HepG2 (cell line): ENCODE data around the gene ADAR. TPM values are rescaled to one million over a fixed set of nuclear protein-coding genes. Genes with fewer than 3 reads are reported as not detected.

Experiments
- CCDC6 ChIP-seq: sonication (generic); formaldehyde crosslinking; IDR thresholded peaks from 2 replicates; pipeline ENCODE4 v1.8.1; 2022; ENCODE audit warnings: mild to moderate bottlenecking, missing genetic modification reagents, moderate library complexity
- HDAC6 ChIP-seq: fragments of 200-600 bp; sonication (generic); IDR thresholded peaks from 2 replicates; pipeline ENCODE4 v1.7.0; 2017; ENCODE audit warnings: mild to moderate bottlenecking, antibody characterized with exemption, low read length, low read depth
- KMT2A ChIP-seq: sonication (generic); formaldehyde crosslinking; IDR thresholded peaks from 2 replicates; pipeline ENCODE4 v1.4.0; 2020; ENCODE audit warnings: missing genetic modification reagents
- MAFF ChIP-seq: IDR thresholded peaks from 2 replicates; pipeline ENCODE4 v1.6.1; 2011; ENCODE audit warnings: low read depth, low read length, improper control_type of control experiment
- MTA1 ChIP-seq: sonication (generic); formaldehyde crosslinking; IDR thresholded peaks from 2 replicates; pipeline ENCODE4 v1.4.0; 2020; ENCODE audit warnings: missing genetic modification reagents, mild to moderate bottlenecking, borderline replicate concordance
- MTF1 ChIP-seq: sonication (generic); formaldehyde crosslinking; IDR thresholded peaks from 2 replicates; pipeline ENCODE4 v1.5.0; 2020; ENCODE audit warnings: missing genetic modification reagents
- POLR2AphosphoS2 ChIP-seq: IDR thresholded peaks from 2 replicates; pipeline ENCODE4 v1.6.1; 2011; ENCODE audit warnings: low read depth, low read length, improper control_type of control experiment
- SRSF1 ChIP-seq: fragments of 200-400 bp; formaldehyde crosslinking; optimal IDR thresholded peaks from 2 replicates; pipeline ENCODE3; 2017; ENCODE audit warnings: mild to moderate bottlenecking, low read depth, low read length, moderate library complexity
- THAP9 ChIP-seq: sonication (generic); formaldehyde crosslinking; IDR thresholded peaks from 2 replicates; pipeline ENCODE4; 2020; ENCODE audit warnings: missing genetic modification reagents, mild to moderate bottlenecking, borderline replicate concordance
- ZBTB40 ChIP-seq, 2 experiments: fragments of 450-650 bp in 1 of 2; sonication (generic) in 1 of 2; formaldehyde crosslinking in 1 of 2; IDR thresholded peaks; 2 replicates each; pipeline versions ENCODE4 v1.6.1 to v1.8.0; 2016 to 2022; ENCODE audit warnings: antibody characterized with exemption in 1 of 2, mild to moderate bottlenecking in 1 of 2, missing genetic modification reagents in 1 of 2
- ZFY ChIP-seq: sonication (generic); formaldehyde crosslinking; IDR thresholded peaks from 2 replicates; pipeline ENCODE4 v1.4.0; 2020; ENCODE audit warnings: missing genetic modification reagents
- ZNF33A ChIP-seq: sonication (generic); formaldehyde crosslinking; IDR thresholded peaks from 2 replicates; pipeline ENCODE4 v1.5.1; 2020; ENCODE audit warnings: missing genetic modification reagents, mild to moderate bottlenecking, moderate library complexity, borderline replicate concordance
- ZNF543 ChIP-seq: sonication (generic); formaldehyde crosslinking; IDR thresholded peaks from 2 replicates; pipeline ENCODE4 v1.4.0; 2020; ENCODE audit warnings: mild to moderate bottlenecking, missing genetic modification reagents
- ZNF598 ChIP-seq: sonication (generic); formaldehyde crosslinking; IDR thresholded peaks from 2 replicates; pipeline ENCODE4 v1.5.1; 2020; ENCODE audit warnings: mild to moderate bottlenecking, missing genetic modification reagents, borderline replicate concordance
- ZNF605 ChIP-seq: sonication (generic); formaldehyde crosslinking; IDR thresholded peaks from 2 replicates; pipeline ENCODE4 v1.8.0; 2022; ENCODE audit warnings: mild to moderate bottlenecking, missing genetic modification reagents
- ZNF746 ChIP-seq: sonication (generic); formaldehyde crosslinking; IDR thresholded peaks from 2 replicates; pipeline ENCODE4 v1.8.0; 2022; ENCODE audit warnings: mild to moderate bottlenecking, missing genetic modification reagents
- polyA plus RNA-seq, 8 experiments: library from polyadenylated mRNA; depleted of rRNA in 3 of 8; stranded (reverse) in 7 of 8; unstranded in 1 of 8; fragments of >200 nt; fragmentation: Illumina TruSeq in 4 of 8; extraction: Trizol in 4 of 8; gene quantifications; 2 replicates each; pipeline versions ENCODE4 v1.2.1 to v1.2.3, GENCODE V29; 2011 to 2016; ENCODE audit warnings: low read depth in 4 of 8, missing spikeins in 1 of 8, mixed read lengths in 1 of 8; ENCODE audit not compliant: insufficient read depth in 1 of 8
- total RNA-seq, 5 experiments: library from RNA; depleted of rRNA; stranded (reverse); fragments of >200 nt; fragmentation: Illumina TruSeq; extraction: Trizol; gene quantifications; 2 replicates each; pipeline ENCODE4 v1.2.3, GENCODE V29; 2016; ENCODE audit warnings: low read depth in 1 of 5
- TF ChIP-seq, protein P1 (sequence below): sonication (generic); formaldehyde crosslinking; IDR thresholded peaks from 2 replicates; pipeline ENCODE4 v1.5.0; 2020; ENCODE audit warnings: missing genetic modification reagents

Gene ADAR
- total and polyA plus RNA-seq, 2 of the 13 experiments (the other 11 are each of a cell fraction or from before 2014, with no cell fraction given), result 70.8 to 86.2 TPM

DNA sequence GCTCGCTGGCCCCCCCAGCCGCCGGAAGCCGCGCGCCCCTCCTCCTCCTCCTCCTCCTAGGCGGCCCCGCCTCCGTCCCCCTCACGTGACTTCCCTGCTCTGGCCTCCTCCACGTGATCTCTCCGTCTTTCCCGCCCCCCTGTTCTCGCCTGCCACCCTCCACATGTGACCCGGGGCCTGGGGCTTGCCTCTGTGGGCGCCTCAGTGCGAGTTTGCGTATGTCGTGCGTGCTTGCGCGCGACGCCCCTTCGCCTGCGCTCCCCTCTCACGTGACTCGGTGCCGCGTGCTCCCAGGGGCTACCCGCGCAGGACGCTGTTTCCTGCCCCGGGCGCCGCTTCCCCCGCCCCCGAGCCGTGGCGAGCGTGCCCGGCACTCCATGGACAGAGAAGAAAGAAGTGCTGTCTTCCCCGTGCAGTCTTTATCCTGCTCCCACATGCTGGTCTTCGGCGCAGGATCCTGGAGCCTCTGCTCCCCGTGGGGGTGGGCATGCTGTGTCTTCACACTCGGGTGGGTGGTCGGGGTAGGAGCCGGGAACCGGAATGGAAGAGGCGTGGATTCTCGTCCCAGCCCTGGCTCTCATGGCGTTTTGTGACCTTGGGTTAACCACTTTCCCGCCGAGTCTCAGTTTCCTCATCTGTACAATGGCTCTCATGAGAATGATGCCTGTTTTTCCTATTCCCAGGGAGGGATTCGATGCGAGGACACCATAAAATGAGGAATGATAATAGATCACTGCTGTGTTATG lies 49.1 kb downstream of the ADAR start (continued):
- TF ChIP-seq ZBTB40 (IDR thresholded peaks at IDR 0.05) (no peak), ZBTB40 (CRISPR knock-in tag; IDR thresholded peaks at IDR 0.05) (peak; percentile 91), POLR2AphosphoS2 (no peak), CCDC6 (CRISPR knock-in tag) (peak; percentile 99; the same call in 1 of the 2 replicates), KMT2A (CRISPR knock-in tag) (peak; percentile 54), ZNF543 (CRISPR knock-in tag) (peak; percentile 99), HDAC6 (no peak), ZNF598 (CRISPR knock-in tag) (peak; percentile 66; the same call in 1 of the 2 replicates), ZNF746 (CRISPR knock-in tag) (peak; percentile 90), MTF1 (CRISPR knock-in tag) (peak; percentile 82), MTA1 (CRISPR knock-in tag) (peak; percentile 85), ZFY (CRISPR knock-in tag) (peak; percentile 72), THAP9 (CRISPR knock-in tag) (peak; percentile 97), MAFF (no peak), ZNF33A (CRISPR knock-in tag) (peak; percentile 69; the same call in 1 of the 2 replicates), SRSF1 (no peak), ZNF605 (CRISPR knock-in tag) (peak; percentile 100)
- TF ChIP-seq, protein P1, sequence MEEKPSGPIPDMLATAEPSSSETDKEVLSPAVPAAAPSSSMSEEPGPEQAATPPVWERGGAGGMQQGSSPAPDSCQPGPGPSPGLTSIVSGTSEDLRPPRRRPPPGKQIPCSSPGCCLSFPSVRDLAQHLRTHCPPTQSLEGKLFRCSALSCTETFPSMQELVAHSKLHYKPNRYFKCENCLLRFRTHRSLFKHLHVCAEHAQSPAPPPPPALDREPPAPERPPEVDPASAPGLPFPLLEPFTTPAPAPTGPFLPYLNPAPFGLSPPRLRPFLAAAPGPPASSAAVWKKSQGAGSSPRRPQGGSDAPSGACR (CRISPR knock-in tag), result peak; percentile 97
